ENCODE data around the gene SIM1.
A peak's percentile ranks its signal among the peaks of the same experiment; 100 is the strongest.

SIM1 gene

DNA sequence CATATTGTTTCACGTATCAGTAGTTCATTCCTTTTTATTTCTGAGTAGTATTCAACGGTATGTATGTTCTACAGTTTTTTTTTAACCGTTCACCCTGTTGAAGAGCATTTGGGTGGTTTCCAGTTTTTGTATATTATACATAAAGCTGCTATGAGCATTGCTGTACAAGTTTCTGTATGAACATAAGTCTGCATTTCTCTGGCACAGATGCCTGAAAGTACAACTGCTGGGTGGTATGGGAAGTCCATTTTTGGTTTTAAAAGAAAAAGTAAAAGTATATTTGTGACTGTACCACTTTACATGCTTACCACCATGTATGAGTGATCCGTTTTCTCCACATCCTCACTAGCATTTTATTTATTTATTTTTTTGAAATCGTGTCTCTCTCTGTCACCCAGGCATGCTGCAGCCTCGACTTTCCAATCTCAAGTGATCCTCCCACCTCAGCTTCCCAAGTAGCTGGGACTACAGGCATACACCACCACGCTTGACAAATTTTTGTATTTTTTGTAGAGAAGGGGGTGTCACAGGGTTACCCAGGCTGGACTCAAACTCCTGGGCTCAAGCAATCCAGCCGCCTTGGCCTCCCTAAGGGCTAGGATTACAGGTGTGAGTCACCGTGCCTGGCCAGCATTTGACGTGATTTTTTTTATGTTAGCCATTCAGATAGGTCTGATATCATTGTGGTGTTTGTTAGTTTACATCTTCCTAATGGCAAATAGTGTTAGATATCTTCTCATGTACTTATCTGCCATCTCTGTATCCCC, 11.0 kb upstream of the SIM1 start:
- no peaks in the 10 kb centered on the region for H3K9me3 ChIP-seq (ENCODE audit: control insufficient read depth, insufficient read depth, low read depth, low read length)
- H3K4me3 ChIP-seq (ENCODE audit: low read depth, low read length) = no peak overlapping the region
- TF ChIP-seq ZNF10 (tag by site-specific recombination; IDR thresholded peaks at IDR 0.05) (no peak), ZBTB1 (tag by site-specific recombination; IDR thresholded peaks at IDR 0.05) (no peak), ZNF513 (tag by site-specific recombination; IDR thresholded peaks at IDR 0.05) (no peak)
- TF ChIP-seq, protein P1, sequence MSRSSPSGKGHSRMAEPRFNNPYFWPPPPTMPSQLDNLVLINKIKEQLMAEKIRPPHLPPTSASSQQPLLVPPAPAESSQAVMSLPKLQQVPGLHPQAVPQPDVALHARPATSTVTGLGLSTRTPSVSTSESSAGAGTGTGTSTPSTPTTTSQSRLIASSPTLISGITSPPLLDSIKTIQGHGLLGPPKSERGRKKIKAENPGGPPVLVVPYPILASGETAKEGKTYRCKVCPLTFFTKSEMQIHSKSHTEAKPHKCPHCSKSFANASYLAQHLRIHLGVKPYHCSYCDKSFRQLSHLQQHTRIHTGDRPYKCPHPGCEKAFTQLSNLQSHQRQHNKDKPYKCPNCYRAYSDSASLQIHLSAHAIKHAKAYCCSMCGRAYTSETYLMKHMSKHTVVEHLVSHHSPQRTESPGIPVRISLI (tag by site-specific recombination; IDR thresholded peaks at IDR 0.05) = 0 out of 2 replicates have a peak, but pooled peaks have one; percentile 26
- no peak overlapping the region for H3K27ac ChIP-seq (ENCODE audit: extremely low read depth, low read depth, low read length)
- ChIA-PET POLR2A (interaction anchor here (2.3 kb wide), 1 partner anchor 11 kb away, joined by 13 read pairs; the partner anchor contains the start of gene SIM1), CTCF (interaction anchor here (0.8 to 6.6 kb wide), 5 partner anchors 15 to 607 kb away, joined by 4 to 73 read pairs (median 6); no protein-coding TSS in a partner anchor)
- no peaks in the 10 kb centered on the region for H3K36me3 ChIP-seq (ENCODE audit: control insufficient read depth in 2 of 2, insufficient read depth in 1 of 2, low read length in 2 of 2)
- peaks cover 2% of the 10 kb centered on the region; the same call in 1 of the 2 replicates for H3K4me1 ChIP-seq (ENCODE audit: control insufficient read depth, insufficient read depth, low read length)

DNA sequence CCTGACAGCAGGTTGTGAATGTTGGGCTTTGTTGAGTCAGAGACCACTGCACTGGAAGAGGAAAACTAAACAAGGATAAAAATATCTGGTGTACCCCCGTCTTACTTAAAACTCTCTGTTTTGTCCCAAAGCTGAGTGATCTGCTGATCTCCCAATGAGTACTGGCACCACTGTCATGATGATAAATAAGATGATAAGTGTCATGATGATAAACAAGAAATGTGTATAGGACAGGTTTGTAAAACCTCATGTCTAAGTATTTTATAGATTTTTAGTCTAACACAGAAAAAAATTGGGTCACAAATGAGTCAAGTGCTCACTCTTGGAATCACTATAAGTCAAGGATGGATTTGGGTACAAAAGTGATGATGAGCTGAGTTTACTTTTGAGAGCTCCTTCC, 8.5 kb upstream of the SIM1 start:
- no peak for TF ChIP-seq ZNF510 (tag by site-specific recombination; IDR thresholded peaks at IDR 0.05; ENCODE audit: insufficient replicate concordance)
- no peak for TF ChIP-seq RBAK (tag by site-specific recombination; IDR thresholded peaks at IDR 0.05)

DNA sequence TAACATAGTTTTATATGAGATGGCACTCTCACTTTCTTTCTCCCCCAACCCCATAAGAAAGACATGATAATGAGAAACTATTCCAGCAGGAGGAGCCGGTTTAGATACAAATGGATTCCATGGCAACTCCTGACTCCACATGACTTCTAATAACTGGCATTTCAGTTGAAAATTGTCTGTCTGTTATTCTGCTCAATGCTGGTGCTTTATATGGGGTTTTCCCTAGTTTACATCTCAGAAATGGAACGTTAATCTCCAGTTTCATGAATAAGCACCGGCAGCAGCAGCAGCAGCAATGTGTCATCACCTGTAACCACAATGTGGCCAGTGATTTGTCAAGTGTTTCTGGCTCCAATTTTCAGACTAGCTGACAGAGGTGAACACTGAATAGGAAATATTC, 8.0 kb upstream of the SIM1 start:
- no peaks in the 10 kb centered on the region for H3K36me3 ChIP-seq (ENCODE audit: control insufficient read depth in 2 of 2, insufficient read depth in 1 of 2, low read length in 2 of 2)
- POLR2A ChIA-PET = no interaction called here
- no peak overlapping the region for H3K27ac ChIP-seq (ENCODE audit: extremely low read depth, low read depth, low read length)
- H3K4me3 ChIP-seq (ENCODE audit: low read depth, low read length) = no peak overlapping the region
- no peaks in the 10 kb centered on the region for H3K9me3 ChIP-seq (ENCODE audit: control insufficient read depth, insufficient read depth, low read depth, low read length)
- CTCF ChIA-PET = interaction anchor here (0.7 to 2.2 kb wide), 6 partner anchors 10 to 365 kb away, joined by 3 to 15 read pairs (median 4); no protein-coding TSS in a partner anchor
- peaks cover 2% of the 10 kb centered on the region; the same call in 1 of the 2 replicates for H3K4me1 ChIP-seq (ENCODE audit: control insufficient read depth, insufficient read depth, low read length)
- TF ChIP-seq ZIC2 (tag by site-specific recombination; IDR thresholded peaks at IDR 0.05) (no peak), ZNF155 (tag by site-specific recombination; IDR thresholded peaks at IDR 0.05) (no peak), SCRT2 (tag by site-specific recombination; IDR thresholded peaks at IDR 0.05) (peak; percentile 96), KLF10 (tag by site-specific recombination; IDR thresholded peaks at IDR 0.05) (no peak), GFI1B (tag by site-specific recombination; IDR thresholded peaks at IDR 0.05) (0 out of 2 replicates have a peak, but pooled peaks have one; percentile 35), ZNF514 (tag by site-specific recombination; IDR thresholded peaks at IDR 0.05) (no peak), SALL2 (tag by site-specific recombination; IDR thresholded peaks at IDR 0.05; ENCODE audit: borderline replicate concordance) (no peak), IKZF3 (tag by site-specific recombination; IDR thresholded peaks at IDR 0.05) (no peak), ZNF341 (tag by site-specific recombination; IDR thresholded peaks at IDR 0.05; ENCODE audit: low read depth) (no peak), ZNF654 (tag by site-specific recombination; IDR thresholded peaks at IDR 0.05; ENCODE audit: low read depth) (no peak), OSR2 (tag by site-specific recombination; IDR thresholded peaks at IDR 0.05) (peak; percentile 85), BCL11A (tag by site-specific recombination; IDR thresholded peaks at IDR 0.05; ENCODE audit: low read depth) (no peak), PRDM1 (tag by site-specific recombination; IDR thresholded peaks at IDR 0.05) (peak; percentile 48; the same call in 1 of the 2 replicates), ZNF660 (tag by site-specific recombination; IDR thresholded peaks at IDR 0.05) (peak; percentile 39; the same call in 1 of the 2 replicates), ZNF37A (tag by site-specific recombination; IDR thresholded peaks at IDR 0.05) (no peak), ZFP37 (tag by site-specific recombination; IDR thresholded peaks at IDR 0.05) (no peak), ZNF560 (tag by site-specific recombination; IDR thresholded peaks at IDR 0.05; ENCODE audit: borderline replicate concordance) (no peak)
- TF ChIP-seq, protein P2, sequence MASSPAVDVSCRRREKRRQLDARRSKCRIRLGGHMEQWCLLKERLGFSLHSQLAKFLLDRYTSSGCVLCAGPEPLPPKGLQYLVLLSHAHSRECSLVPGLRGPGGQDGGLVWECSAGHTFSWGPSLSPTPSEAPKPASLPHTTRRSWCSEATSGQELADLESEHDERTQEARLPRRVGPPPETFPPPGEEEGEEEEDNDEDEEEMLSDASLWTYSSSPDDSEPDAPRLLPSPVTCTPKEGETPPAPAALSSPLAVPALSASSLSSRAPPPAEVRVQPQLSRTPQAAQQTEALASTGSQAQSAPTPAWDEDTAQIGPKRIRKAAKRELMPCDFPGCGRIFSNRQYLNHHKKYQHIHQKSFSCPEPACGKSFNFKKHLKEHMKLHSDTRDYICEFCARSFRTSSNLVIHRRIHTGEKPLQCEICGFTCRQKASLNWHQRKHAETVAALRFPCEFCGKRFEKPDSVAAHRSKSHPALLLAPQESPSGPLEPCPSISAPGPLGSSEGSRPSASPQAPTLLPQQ (tag by site-specific recombination; IDR thresholded peaks at IDR 0.05) = no peak
- TF ChIP-seq, protein P3, sequence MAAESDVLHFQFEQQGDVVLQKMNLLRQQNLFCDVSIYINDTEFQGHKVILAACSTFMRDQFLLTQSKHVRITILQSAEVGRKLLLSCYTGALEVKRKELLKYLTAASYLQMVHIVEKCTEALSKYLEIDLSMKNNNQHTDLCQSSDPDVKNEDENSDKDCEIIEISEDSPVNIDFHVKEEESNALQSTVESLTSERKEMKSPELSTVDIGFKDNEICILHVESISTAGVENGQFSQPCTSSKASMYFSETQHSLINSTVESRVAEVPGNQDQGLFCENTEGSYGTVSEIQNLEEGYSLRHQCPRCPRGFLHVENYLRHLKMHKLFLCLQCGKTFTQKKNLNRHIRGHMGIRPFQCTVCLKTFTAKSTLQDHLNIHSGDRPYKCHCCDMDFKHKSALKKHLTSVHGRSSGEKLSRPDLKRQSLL (tag by site-specific recombination; IDR thresholded peaks at IDR 0.05) = no peak
- TF ChIP-seq, protein P4, sequence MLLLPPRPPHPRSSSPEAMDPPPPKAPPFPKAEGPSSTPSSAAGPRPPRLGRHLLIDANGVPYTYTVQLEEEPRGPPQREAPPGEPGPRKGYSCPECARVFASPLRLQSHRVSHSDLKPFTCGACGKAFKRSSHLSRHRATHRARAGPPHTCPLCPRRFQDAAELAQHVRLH (tag by site-specific recombination; IDR thresholded peaks at IDR 0.05) = no peak

More for the DNA sequence above, 8.5 kb upstream of the SIM1 start:
- no peak overlapping the region for H3K4me3 ChIP-seq (ENCODE audit: low read depth, low read length)
- POLR2A ChIA-PET = interaction anchor here (2.3 kb wide), 1 partner anchor 9 kb away, joined by 13 read pairs; the partner anchor contains the start of gene SIM1
- H3K36me3 ChIP-seq (ENCODE audit: control insufficient read depth in 2 of 2, insufficient read depth in 1 of 2, low read length in 2 of 2) = no peaks in the 10 kb centered on the region
- H3K4me1 ChIP-seq (ENCODE audit: control insufficient read depth, insufficient read depth, low read length) = peaks cover 2% of the 10 kb centered on the region; the same call in 1 of the 2 replicates
- CTCF ChIA-PET = interaction anchor here (0.5 to 2.2 kb wide), 8 partner anchors 10 to 372 kb away, joined by 3 to 15 read pairs (median 4); no protein-coding TSS in a partner anchor
- no peak overlapping the region for H3K27ac ChIP-seq (ENCODE audit: extremely low read depth, low read depth, low read length)
- H3K9me3 ChIP-seq (ENCODE audit: control insufficient read depth, insufficient read depth, low read depth, low read length) = no peaks in the 10 kb centered on the region

Measured in HEK293 (cell line).